Stomach (tissue), 9 donors: ENCODE data around the gene FGGY. TPM values are rescaled to one million over a fixed set of nuclear protein-coding genes. Genes with fewer than 3 reads are reported as not detected.
"Not testable (repeated sequence)": the region's sequence is repeated elsewhere in the genome, so short reads cannot be mapped to it uniquely, and the experiment has no call there.

Experiments
- DNase-seq, 2 donors: peaks; one replicate each; pipeline versions ENCODE4 v3.0.0 to v3.0.0-alpha.2; 2013 to 2019
- H3K27ac ChIP-seq, 5 donors: fragments of 200-600 bp in 4 of 5; sonication (generic) in 4 of 5; one replicate each; pipeline ENCODE4 v1.5.1; 2013 to 2019; ENCODE audit warnings: mild to moderate bottlenecking in 1 of 5, moderate library complexity in 1 of 5
- H3K27me3 ChIP-seq, 3 donors: fragments of 200-600 bp; sonication (generic); one replicate each; pipeline ENCODE4 v1.5.1; 2017 to 2019; ENCODE audit warnings: mixed run types in 1 of 3
- H3K36me3 ChIP-seq, 4 donors: fragments of 200-600 bp; sonication (generic); 1 replicate in 3 of 4; 2 replicates in 1 of 4; pipeline ENCODE4 v1.5.1; 2016 to 2019
- H3K4me1 ChIP-seq, 4 donors: fragments of 200-600 bp; sonication (generic); one replicate each; pipeline ENCODE4 v1.5.1; 2016 to 2019
- H3K4me3 ChIP-seq, 4 donors: fragments of 200-600 bp; sonication (generic) in 3 of 4; one replicate each; pipeline ENCODE4 v1.5.1; 2016 to 2019; ENCODE audit warnings: mild to moderate bottlenecking in 1 of 4
- H3K9me3 ChIP-seq, 4 donors: fragments of 200-600 bp; sonication (generic); one replicate each; pipeline ENCODE4 v1.5.1; 2016 to 2019
- CTCF ChIP-seq, 7 experiments: fragments of 450-650 bp in 4 of 7; fragments of 200-600 bp in 3 of 7; sonication (generic) in 3 of 7; IDR thresholded peaks; one replicate each; pipeline ENCODE4 v1.5.1; 2016 to 2019; ENCODE audit warnings: antibody characterized with exemption in 7 of 7, control low read depth in 2 of 7, mild to moderate bottlenecking in 1 of 7
- EP300 ChIP-seq: sonication (generic); formaldehyde crosslinking; IDR thresholded peaks from one replicate; pipeline ENCODE4 v1.6.1; 2017; ENCODE audit warnings: antibody characterized with exemption
- POLR2A ChIP-seq, 4 donors: fragments of 450-650 bp; IDR thresholded peaks; one replicate each; pipeline ENCODE4 v1.6.1; 2016; ENCODE audit warnings: antibody characterized with exemption in 4 of 4, control low read depth in 2 of 4, mild to moderate bottlenecking in 1 of 4, moderate library complexity in 1 of 4
- POLR2AphosphoS5 ChIP-seq, 3 donors: sonication (generic); formaldehyde crosslinking; IDR thresholded peaks; one replicate each; pipeline ENCODE4 v1.6.1; 2016; ENCODE audit warnings: antibody characterized with exemption in 3 of 3
- WGBS, 5 donors: extraction: QIAGEN DNeasy Blood & Tissue Kit in 3 of 5; methylation state at CpG; one replicate each; pipeline versions ENCODE4 v1.1.5 to v1.1.7; 2013 to 2018; 5-methylcytosine and 5-hydroxymethylcytosine counted together
- intact Hi-C: fragments of 100-400 bp; cut with DNase I; formaldehyde crosslinking; loops from one replicate; pipeline ENCODE4 v1.15.1; 2023; ENCODE audit warnings: low total_unique reads
- polyA plus RNA-seq, 3 donors: library from polyadenylated mRNA; stranded (reverse); fragments of 200-250 nt; gene quantifications; one replicate each; pipeline ENCODE4 v1.2.3, GENCODE V29; 2013
- total RNA-seq, 5 donors: library from RNA; depleted of rRNA; stranded (reverse); fragments of >200 nt; gene quantifications; one replicate each; pipeline versions ENCODE4 v1.1.0 to v1.2.3, GENCODE V29; 2014 to 2016
- donor health status: healthy with polysubstance abuse.
- donor health status: Bipolar disorder and iron deficiency.
- donor health status: healthy.

FGGY gene
- total and polyA plus RNA-seq, 8 donors: 6.2 to 40.6 (median 10.8) TPM

- H3K36me3 ChIP-seq: peaks cover 0 to 6% (median 0%) of the 10 kb centered on the region in 4 donors
- no peaks in the 10 kb centered on the region for H3K27me3 ChIP-seq
- no peak for DNase-seq
- 85 to 95% (median 90%) methylated on average over 3 of the region's 3 CpGs for WGBS, 5 donors
- no peak overlapping the region for H3K4me3 ChIP-seq
- H3K9me3 ChIP-seq: no peaks in the 10 kb centered on the region
- no peak for TF ChIP-seq POLR2AphosphoS5 (IDR thresholded peaks at IDR 0.05)
- TF ChIP-seq CTCF (IDR thresholded peaks at IDR 0.05): no peak
- TF ChIP-seq POLR2A (IDR thresholded peaks at IDR 0.05): no peak
- TF ChIP-seq EP300: no peak
- intact Hi-C loops: no loop called here
- no peak overlapping the region for H3K27ac ChIP-seq
- H3K4me1 ChIP-seq: no peaks in the 10 kb centered on the region
Observed at GRCh38 chr1:59528471-59528870, 231.6 kb downstream of the FGGY start.

DNA sequence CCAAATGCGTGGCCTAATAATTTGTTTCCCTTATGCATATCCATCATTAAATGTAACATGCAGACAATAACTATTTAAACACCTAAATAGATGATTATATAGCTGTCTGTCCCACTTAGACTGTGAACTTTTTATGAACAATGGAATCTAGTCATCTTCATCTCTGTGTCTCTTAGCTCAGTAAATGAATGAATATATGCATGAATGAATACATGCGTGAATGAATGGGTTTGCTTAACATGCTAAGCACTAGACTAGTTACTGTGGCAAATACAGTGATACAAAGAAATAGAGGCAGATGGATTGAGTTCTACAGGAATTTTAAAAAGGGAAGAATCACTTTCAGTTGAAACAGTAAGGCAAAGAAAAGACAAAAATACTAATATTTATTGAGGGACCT lies 232.0 kb downstream of the FGGY start:
- intact Hi-C loops: no loop called here
- H3K9me3 ChIP-seq: no peaks in the 10 kb centered on the region

GRCh38 chr1:59530119-59530518 lies 233.2 kb downstream of the FGGY start:
- H3K27ac ChIP-seq: no peak overlapping the region
- no peaks in the 10 kb centered on the region for H3K4me1 ChIP-seq
- H3K4me3 ChIP-seq: no peak overlapping the region
- intact Hi-C loops: no loop called here
- no peaks in the 10 kb centered on the region for H3K36me3 ChIP-seq
- TF ChIP-seq CTCF (IDR thresholded peaks at IDR 0.05) (no peak), EP300 (no peak), POLR2AphosphoS5 (IDR thresholded peaks at IDR 0.05) (no peak), POLR2A (IDR thresholded peaks at IDR 0.05) (no peak)
- DNase-seq: no peak
- H3K9me3 ChIP-seq: no peaks in the 10 kb centered on the region
- WGBS, 5 donors: 93 to 99% (median 94%) methylated on average over 3 of the region's 3 CpGs
- H3K27me3 ChIP-seq: no peaks in the 10 kb centered on the region

More for the DNA sequence above, 232.0 kb downstream of the FGGY start:
- TF ChIP-seq POLR2A (IDR thresholded peaks at IDR 0.05): no peak
- no peak for TF ChIP-seq CTCF (IDR thresholded peaks at IDR 0.05)
- no peak for TF ChIP-seq POLR2AphosphoS5 (IDR thresholded peaks at IDR 0.05)
- TF ChIP-seq EP300: no peak
- no peaks in the 10 kb centered on the region for H3K4me1 ChIP-seq
- no peak overlapping the region for H3K27ac ChIP-seq
- DNase-seq: no peak
- WGBS, 5 donors: 97 to 99% (median 98%) methylated on average over 2 of the region's 2 CpGs
- H3K4me3 ChIP-seq: no peak overlapping the region
- H3K36me3 ChIP-seq: peaks cover 0 to 4% (median 0%) of the 10 kb centered on the region in 4 donors
- no peaks in the 10 kb centered on the region for H3K27me3 ChIP-seq

- H3K27me3 ChIP-seq: no peaks in the 10 kb centered on the region
- no peaks in the 10 kb centered on the region for H3K4me1 ChIP-seq
- H3K4me3 ChIP-seq: no peak overlapping the region
- H3K27ac ChIP-seq: no peak overlapping the region
- intact Hi-C loops: no loop called here
- no peak for DNase-seq
- H3K36me3 ChIP-seq: no peaks in the 10 kb centered on the region
- no peak for TF ChIP-seq EP300
- no peak for TF ChIP-seq POLR2A (IDR thresholded peaks at IDR 0.05)
- no peak for TF ChIP-seq POLR2AphosphoS5 (IDR thresholded peaks at IDR 0.05)
- TF ChIP-seq CTCF (IDR thresholded peaks at IDR 0.05): no peak
- no peaks in the 10 kb centered on the region for H3K9me3 ChIP-seq
Observed at GRCh38 chr1:59532102-59532501, 235.2 kb downstream of the FGGY start.

GRCh38 chr1:59538476-59538875 lies 241.6 kb downstream of the FGGY start:
- H3K9me3 ChIP-seq, intact Hi-C loops, H3K27ac ChIP-seq, H3K36me3 ChIP-seq, H3K4me3 ChIP-seq, DNase-seq, H3K27me3 ChIP-seq: not testable (repeated sequence)
- H3K4me1 ChIP-seq: peaks cover 6 to 12% (median 7%) of the 10 kb centered on the region in 4 donors
- WGBS, 5 donors: 95 to 100% (median 97%) methylated on average over 1 of the region's 2 CpGs
